Measurements from ENCODE around the gene GFPT2. TPM values are rescaled to one million over a fixed set of nuclear protein-coding genes. Genes with fewer than 3 reads are reported as not detected.
"Not testable (repeated sequence)": the region's sequence is repeated elsewhere in the genome, so short reads cannot be mapped to it uniquely, and the experiment has no call there.

GFPT2 gene
- total RNA-seq, 4 donors from 2014 or later = 8.2 to 26.6 (median 11.1) TPM

- TF ChIP-seq POLR2A (IDR thresholded peaks at IDR 0.05) (no peak), CTCF (IDR thresholded peaks at IDR 0.05) (no peak)
- 86 to 97% methylated on average over 3 of the region's 3 CpGs for WGBS, 2 donors
- H3K27me3 ChIP-seq = no peaks in the 10 kb centered on the region
- DNase-seq = no peak
- no peaks in the 10 kb centered on the region for H3K36me3 ChIP-seq
- no peak overlapping the region for H3K27ac ChIP-seq
- no peaks in the 10 kb centered on the region for H3K9me3 ChIP-seq
- H3K4me1 ChIP-seq = no peaks in the 10 kb centered on the region
- H3K4me3 ChIP-seq (replicated peaks in 1 of 3) = no peak overlapping the region
- intact Hi-C loops (cut with DNase I) = no loop called here
These were observed 53.6 kb downstream of the GFPT2 start for GRCh38 chr5:180299526-180299925.

GRCh38 chr5:180299014-180299413 lies 54.1 kb downstream of the GFPT2 start:
- H3K27ac ChIP-seq; H3K36me3 ChIP-seq; H3K4me1 ChIP-seq; intact Hi-C loops (cut with DNase I); H3K4me3 ChIP-seq (replicated peaks in 1 of 3); H3K9me3 ChIP-seq; H3K27me3 ChIP-seq; DNase-seq: not testable (repeated sequence)
- 94% methylated on average over 14 of the region's 14 CpGs for WGBS, 2 donors

GRCh38 chr5:180297587-180298282 lies 55.4 kb downstream of the GFPT2 start:
- Histone ChIP-seq H3K27me3 (no peaks in the 10 kb centered on the region), H3K27ac (no peak overlapping the region), H3K9me3 (no peaks in the 10 kb centered on the region), H3K4me1 (peaks cover 5 to 8% of the 10 kb centered on the region in 2 donors), H3K36me3 (no peaks in the 10 kb centered on the region), H3K4me3 (replicated peaks in 1 of 3) (no peak overlapping the region)
- intact Hi-C loops (cut with DNase I) = no loop called here
- 93 to 96% methylated on average over 2 of the region's 2 CpGs for WGBS, 2 donors
- TF ChIP-seq POLR2A (IDR thresholded peaks at IDR 0.05) = no peak
- no peak for TF ChIP-seq CTCF (IDR thresholded peaks at IDR 0.05)
- DNase-seq = no peak

GRCh38 chr5:180296771-180297170 lies 56.4 kb downstream of the GFPT2 start:
- Histone ChIP-seq H3K36me3 (no peaks in the 10 kb centered on the region), H3K4me1 (peaks cover 5 to 8% of the 10 kb centered on the region in 2 donors), H3K9me3 (no peaks in the 10 kb centered on the region), H3K4me3 (replicated peaks in 1 of 3) (no peak overlapping the region), H3K27me3 (no peaks in the 10 kb centered on the region), H3K27ac (no peak overlapping the region)
- 73 to 74% methylated on average over 7 of the region's 7 CpGs for WGBS, 2 donors
- TF ChIP-seq CTCF (IDR thresholded peaks at IDR 0.05) (no peak), POLR2A (IDR thresholded peaks at IDR 0.05) (no peak)
- intact Hi-C loops (cut with DNase I) = no loop called here
- no peak for DNase-seq

GRCh38 chr5:180294913-180295555 lies 58.1 kb downstream of the GFPT2 start:
- Histone ChIP-seq H3K4me1 (peaks cover 17 to 20% of the 10 kb centered on the region in 2 donors), H3K36me3 (no peaks in the 10 kb centered on the region), H3K9me3 (no peaks in the 10 kb centered on the region), H3K4me3 (replicated peaks in 1 of 3) (no peak overlapping the region), H3K27ac (no peak overlapping the region), H3K27me3 (no peaks in the 10 kb centered on the region)
- TF ChIP-seq CTCF (IDR thresholded peaks at IDR 0.05) (no peak), POLR2A (IDR thresholded peaks at IDR 0.05) (no peak)
- intact Hi-C loops (cut with DNase I) = loop anchor here (2.0 kb wide), 1 partner anchor 176 kb away; no protein-coding TSS in a partner anchor
- 86 to 88% methylated on average over 9 to 10 of the region's 10 CpGs for WGBS, 2 donors
- no peak for DNase-seq
